GM12801 (cell line): Measurements from ENCODE around the gene ELMO2.

Experiments
- CTCF ChIP-seq: IDR thresholded peaks from one replicate; pipeline ENCODE4 v1.5.1; 2011; ENCODE audit warnings: control low read depth; ENCODE audit not compliant: insufficient read length; ENCODE audit errors: extremely low read depth

ELMO2 gene

GRCh38 chr20:46376196-46376785 is 30.1 kb downstream of the ELMO2 start:
- TF ChIP-seq CTCF = no peak

- TF ChIP-seq CTCF = no peak
Observed at GRCh38 chr20:46375771-46376170, 30.6 kb downstream of the ELMO2 start.

DNA sequence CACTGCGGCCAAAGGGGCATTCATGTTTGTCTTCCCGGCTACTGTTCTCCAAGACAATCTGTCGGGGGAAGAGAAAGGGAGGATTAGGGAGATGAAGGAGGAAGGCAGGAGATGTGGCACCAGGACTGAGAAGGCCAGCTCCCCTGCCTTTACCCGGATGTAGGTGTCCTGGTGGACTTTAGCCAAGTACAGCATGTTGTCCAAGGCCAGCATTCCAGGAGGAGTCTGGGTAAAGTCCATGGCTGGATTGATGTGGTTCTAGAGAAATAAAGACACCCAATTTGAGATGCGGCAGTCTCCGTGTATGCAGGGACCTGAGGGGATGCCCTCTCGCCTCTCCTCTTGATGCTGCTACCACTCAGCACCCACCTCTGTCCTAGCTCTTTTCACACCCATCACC is 32.0 kb downstream of the ELMO2 start:
- TF ChIP-seq CTCF = no peak

- no peak for TF ChIP-seq CTCF
Observed at GRCh38 chr20:46371656-46372055, 34.8 kb downstream of the ELMO2 start.

DNA sequence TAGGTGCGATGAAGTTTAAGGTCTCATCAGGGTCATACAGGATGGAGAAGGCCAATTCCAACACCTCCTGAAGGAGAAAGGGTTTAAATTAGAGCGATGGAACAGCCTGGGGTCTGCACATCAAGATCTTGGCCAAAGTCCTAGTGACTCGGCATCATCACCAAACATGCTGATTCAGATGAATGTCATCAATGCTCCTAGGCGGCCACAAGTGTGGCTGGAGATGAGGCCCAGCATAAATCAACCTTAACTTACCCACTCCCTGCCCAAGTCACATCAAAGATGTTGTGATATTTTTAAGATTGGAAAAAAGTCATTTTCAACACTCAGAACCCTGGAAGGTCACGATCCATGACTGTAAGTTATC is 37.5 kb downstream of the ELMO2 start:
- no peak for TF ChIP-seq CTCF

- no peak for TF ChIP-seq CTCF
Observed at GRCh38 chr20:46367967-46368901, 38.2 kb downstream of the ELMO2 start.

- no peak for TF ChIP-seq CTCF
Observed at GRCh38 chr20:46367234-46367633, 39.2 kb downstream of the ELMO2 start.
